GM23338 (cell line): ENCODE results near the gene CDKN2AIP. TPM values are rescaled to one million over a fixed set of nuclear protein-coding genes. Genes with fewer than 3 reads are reported as not detected.

Source experiments
- ATAC-seq: fragments of 200-7000 bp; cut with Tn5 transposase; 3 replicates; pipeline ENCODE4 v1.9.1; 2020
- DNase-seq: peaks from one replicate; pipeline ENCODE4 v3.0.0-alpha.2; 2015; ENCODE audit warnings: low spot score
- H2AFZ ChIP-seq: fragments of 200-600 bp; sonication (generic); 2 replicates; pipeline ENCODE4 v1.8.0; 2016; ENCODE audit warnings: antibody characterized with exemption, mild to moderate bottlenecking, moderate library complexity
- H3F3A ChIP-seq: fragments of 200-600 bp; sonication (generic); replicated peaks from 2 replicates; pipeline ENCODE4 v1.8.0; 2017; ENCODE audit warnings: antibody characterized with exemption, mixed run types, low read depth
- H3K27ac ChIP-seq: fragments of 200-600 bp; sonication (generic); 2 replicates; pipeline ENCODE4 v1.6.1; 2016; ENCODE audit warnings: low read depth
- H3K27me3 ChIP-seq: fragments of 200-600 bp; sonication (generic); 2 replicates; pipeline ENCODE4 v1.8.0; 2016; ENCODE audit warnings: mild to moderate bottlenecking, mixed run types, moderate library complexity; ENCODE audit not compliant: insufficient read depth
- H3K36me3 ChIP-seq: fragments of 200-600 bp; sonication (generic); 2 replicates; pipeline ENCODE4 v1.8.0; 2016; ENCODE audit warnings: mild to moderate bottlenecking; ENCODE audit not compliant: insufficient read depth
- H3K4me1 ChIP-seq: fragments of 200-600 bp; sonication (generic); 2 replicates; pipeline ENCODE4 v1.8.0; 2016; ENCODE audit warnings: mild to moderate bottlenecking, moderate library complexity; ENCODE audit not compliant: insufficient read depth
- H3K4me2 ChIP-seq: fragments of 200-600 bp; sonication (generic); 2 replicates; pipeline ENCODE4 v1.7.1; 2017; ENCODE audit warnings: mixed run types
- H3K4me3 ChIP-seq: fragments of 200-600 bp; sonication (generic); 2 replicates; pipeline ENCODE4 v1.6.1; 2016; ENCODE audit warnings: mixed run types
- H3K79me2 ChIP-seq: fragments of 200-600 bp; sonication (generic); replicated peaks from 2 replicates; pipeline ENCODE4 v1.8.0; 2017; ENCODE audit warnings: mild to moderate bottlenecking; ENCODE audit not compliant: insufficient read depth
- H3K9me2 ChIP-seq: fragments of 200-600 bp; sonication (generic); 2 replicates; pipeline ENCODE4 v1.8.0; 2017; ENCODE audit not compliant: insufficient read depth
- H4K20me1 ChIP-seq: fragments of 200-600 bp; sonication (generic); replicated peaks from 2 replicates; pipeline ENCODE4 v1.8.0; 2017; ENCODE audit warnings: mild to moderate bottlenecking; ENCODE audit not compliant: insufficient read depth
- H3K27ac Mint-ChIP-seq: 2 replicates; pipeline ENCODE4 v1.8.0; 2020; ENCODE audit warnings: inconsistent platforms, mild to moderate bottlenecking, moderate library complexity, mixed read lengths
- H3K27me3 Mint-ChIP-seq: 3 replicates; pipeline ENCODE4 v1.8.0; 2022; ENCODE audit warnings: low read depth, mild to moderate bottlenecking, moderate library complexity, mixed read lengths, inconsistent platforms; ENCODE audit not compliant: insufficient read depth, poor library complexity
- H3K36me3 Mint-ChIP-seq: 3 replicates; pipeline ENCODE4 v1.8.0; 2021; ENCODE audit warnings: low read depth, mild to moderate bottlenecking, inconsistent platforms, moderate library complexity, mixed read lengths
- H3K4me1 Mint-ChIP-seq: 3 replicates; pipeline ENCODE4 v1.8.0; 2020; ENCODE audit warnings: mild to moderate bottlenecking, inconsistent platforms, mixed read lengths
- H3K4me3 Mint-ChIP-seq: 3 replicates; pipeline ENCODE4 v1.8.0; 2021; ENCODE audit warnings: moderate library complexity, mild to moderate bottlenecking, inconsistent platforms, mixed read lengths
- H3K9me3 Mint-ChIP-seq: 3 replicates; pipeline ENCODE4 v1.8.0; 2020; ENCODE audit warnings: moderate library complexity, mild to moderate bottlenecking, inconsistent platforms, mixed read lengths
- CREB1 ChIP-seq: fragments of 250-450 bp; sonication (Bioruptor Pico); IDR thresholded peaks from 2 replicates; pipeline ENCODE4 v1.5.0; 2020; ENCODE audit warnings: low read depth, mild to moderate bottlenecking, moderate library complexity
- JUNB ChIP-seq: IDR thresholded peaks from one replicate; pipeline ENCODE4 v1.6.1; 2016; ENCODE audit warnings: antibody characterized with exemption; ENCODE audit not compliant: unreplicated experiment
- NANOG ChIP-seq: IDR thresholded peaks from 2 replicates; pipeline ENCODE4 v1.6.1; 2016; ENCODE audit warnings: antibody characterized with exemption, borderline replicate concordance
- POLR2AphosphoS5 ChIP-seq: IDR thresholded peaks from 2 replicates; pipeline ENCODE4 v1.6.1; 2016; ENCODE audit warnings: antibody characterized with exemption, low read depth
- STAT1 ChIP-seq: IDR thresholded peaks from one replicate; pipeline ENCODE4 v1.6.1; 2016; ENCODE audit warnings: antibody characterized with exemption; ENCODE audit not compliant: unreplicated experiment
- ZNF114 ChIP-seq: fragments of 250-450 bp; sonication (Bioruptor Pico); IDR thresholded peaks from 2 replicates; pipeline ENCODE4 v1.5.0; 2020; ENCODE audit warnings: mild to moderate bottlenecking, moderate library complexity
- ZNF331 ChIP-seq: fragments of 250-450 bp; sonication (Bioruptor Pico); IDR thresholded peaks from 2 replicates; pipeline ENCODE4 v1.5.0; 2020; ENCODE audit warnings: low read depth, mild to moderate bottlenecking, moderate library complexity
- polyA plus RNA-seq: library from polyadenylated mRNA; unstranded; fragments of >200 nt; fragmentation: Nextera tagmentation; extraction: Ambion mirVana; gene quantifications from 2 replicates; pipeline ENCODE4 v1.2.1, GENCODE V29; 2016
- total RNA-seq: library from RNA; depleted of rRNA; stranded (reverse); fragments of >200 nt; shearing (Covaris generic); gene quantifications from 2 replicates; pipeline ENCODE4 v1.2.3, GENCODE V29; 2014
- TF ChIP-seq, protein P1 (sequence below): fragments of 250-450 bp; sonication (Bioruptor Pico); IDR thresholded peaks from 2 replicates; pipeline ENCODE4 v1.5.0; 2020; ENCODE audit warnings: mild to moderate bottlenecking, moderate library complexity
- TF ChIP-seq, protein P2 (sequence below), 2 experiments: fragments of 200-600 bp in 1 of 2; sonication (generic) in 1 of 2; conservative IDR thresholded peaks; 2 replicates each; pipeline versions ENCODE4 v1.5.1 to v1.6.1; 2016 to 2017; ENCODE audit warnings: antibody characterized with exemption in 2 of 2, low read depth in 2 of 2, mild to moderate bottlenecking in 2 of 2, moderate library complexity in 1 of 2
- TF ChIP-seq, protein P3 (sequence below): IDR thresholded peaks from 2 replicates; pipeline ENCODE4 v1.6.1; 2016; ENCODE audit warnings: antibody characterized with exemption
- TF ChIP-seq, protein P4 (sequence below): IDR thresholded peaks from one replicate; pipeline ENCODE4 v1.6.1; 2018; ENCODE audit warnings: antibody characterized with exemption; ENCODE audit not compliant: unreplicated experiment

CDKN2AIP gene
- total and polyA plus RNA-seq, 2 experiments from 2014 or later = 15.2 to 27.2 TPM

DNA sequence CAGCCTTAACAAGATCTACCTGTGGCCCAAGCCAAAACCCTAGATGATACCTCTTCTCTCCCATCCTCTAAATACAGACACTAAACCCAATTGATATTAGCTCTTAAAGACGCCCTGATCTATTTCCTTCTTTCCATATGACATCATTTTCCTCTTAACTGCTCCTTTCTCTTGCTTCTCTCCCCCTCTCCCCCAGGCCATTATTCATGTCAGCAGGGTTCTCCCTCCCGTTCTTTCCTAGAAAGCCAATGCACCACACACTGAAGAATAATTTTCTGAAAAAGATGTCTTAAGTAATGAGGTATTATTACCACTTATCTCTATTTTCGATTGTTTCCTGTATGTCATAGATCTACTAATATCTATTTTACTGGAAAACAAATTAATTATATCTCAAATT lies 50.7 kb downstream of the CDKN2AIP start:
- ATAC-seq (no peak), DNase-seq (no peak)
- Histone ChIP-seq H3K4me2 (no peak overlapping the region), H3K79me2 (no peaks in the 10 kb centered on the region), H3K27ac (no peak overlapping the region), H3K36me3 (no peaks in the 10 kb centered on the region; the same call in 1 of the 2 replicates), H2AFZ (no peak overlapping the region), H3K4me3 (no peak overlapping the region), H3K4me1 (no peaks in the 10 kb centered on the region), H4K20me1 (no peaks in the 10 kb centered on the region), H3K27me3 (no peaks in the 10 kb centered on the region), H3K9me2 (no peaks in the 10 kb centered on the region), H3F3A (no peaks in the 10 kb centered on the region)
- Mint-ChIP-seq H3K4me3 (no peak overlapping the region; the same call in 2 of the 3 replicates), H3K27me3 (no peaks in the 10 kb centered on the region), H3K36me3 (peaks cover 6% of the 10 kb centered on the region), H3K4me1 (peaks cover 11% of the 10 kb centered on the region), H3K27ac (no peak overlapping the region), H3K9me3 (no peaks in the 10 kb centered on the region; the same call in 2 of the 3 replicates)
- TF ChIP-seq, protein P1, sequence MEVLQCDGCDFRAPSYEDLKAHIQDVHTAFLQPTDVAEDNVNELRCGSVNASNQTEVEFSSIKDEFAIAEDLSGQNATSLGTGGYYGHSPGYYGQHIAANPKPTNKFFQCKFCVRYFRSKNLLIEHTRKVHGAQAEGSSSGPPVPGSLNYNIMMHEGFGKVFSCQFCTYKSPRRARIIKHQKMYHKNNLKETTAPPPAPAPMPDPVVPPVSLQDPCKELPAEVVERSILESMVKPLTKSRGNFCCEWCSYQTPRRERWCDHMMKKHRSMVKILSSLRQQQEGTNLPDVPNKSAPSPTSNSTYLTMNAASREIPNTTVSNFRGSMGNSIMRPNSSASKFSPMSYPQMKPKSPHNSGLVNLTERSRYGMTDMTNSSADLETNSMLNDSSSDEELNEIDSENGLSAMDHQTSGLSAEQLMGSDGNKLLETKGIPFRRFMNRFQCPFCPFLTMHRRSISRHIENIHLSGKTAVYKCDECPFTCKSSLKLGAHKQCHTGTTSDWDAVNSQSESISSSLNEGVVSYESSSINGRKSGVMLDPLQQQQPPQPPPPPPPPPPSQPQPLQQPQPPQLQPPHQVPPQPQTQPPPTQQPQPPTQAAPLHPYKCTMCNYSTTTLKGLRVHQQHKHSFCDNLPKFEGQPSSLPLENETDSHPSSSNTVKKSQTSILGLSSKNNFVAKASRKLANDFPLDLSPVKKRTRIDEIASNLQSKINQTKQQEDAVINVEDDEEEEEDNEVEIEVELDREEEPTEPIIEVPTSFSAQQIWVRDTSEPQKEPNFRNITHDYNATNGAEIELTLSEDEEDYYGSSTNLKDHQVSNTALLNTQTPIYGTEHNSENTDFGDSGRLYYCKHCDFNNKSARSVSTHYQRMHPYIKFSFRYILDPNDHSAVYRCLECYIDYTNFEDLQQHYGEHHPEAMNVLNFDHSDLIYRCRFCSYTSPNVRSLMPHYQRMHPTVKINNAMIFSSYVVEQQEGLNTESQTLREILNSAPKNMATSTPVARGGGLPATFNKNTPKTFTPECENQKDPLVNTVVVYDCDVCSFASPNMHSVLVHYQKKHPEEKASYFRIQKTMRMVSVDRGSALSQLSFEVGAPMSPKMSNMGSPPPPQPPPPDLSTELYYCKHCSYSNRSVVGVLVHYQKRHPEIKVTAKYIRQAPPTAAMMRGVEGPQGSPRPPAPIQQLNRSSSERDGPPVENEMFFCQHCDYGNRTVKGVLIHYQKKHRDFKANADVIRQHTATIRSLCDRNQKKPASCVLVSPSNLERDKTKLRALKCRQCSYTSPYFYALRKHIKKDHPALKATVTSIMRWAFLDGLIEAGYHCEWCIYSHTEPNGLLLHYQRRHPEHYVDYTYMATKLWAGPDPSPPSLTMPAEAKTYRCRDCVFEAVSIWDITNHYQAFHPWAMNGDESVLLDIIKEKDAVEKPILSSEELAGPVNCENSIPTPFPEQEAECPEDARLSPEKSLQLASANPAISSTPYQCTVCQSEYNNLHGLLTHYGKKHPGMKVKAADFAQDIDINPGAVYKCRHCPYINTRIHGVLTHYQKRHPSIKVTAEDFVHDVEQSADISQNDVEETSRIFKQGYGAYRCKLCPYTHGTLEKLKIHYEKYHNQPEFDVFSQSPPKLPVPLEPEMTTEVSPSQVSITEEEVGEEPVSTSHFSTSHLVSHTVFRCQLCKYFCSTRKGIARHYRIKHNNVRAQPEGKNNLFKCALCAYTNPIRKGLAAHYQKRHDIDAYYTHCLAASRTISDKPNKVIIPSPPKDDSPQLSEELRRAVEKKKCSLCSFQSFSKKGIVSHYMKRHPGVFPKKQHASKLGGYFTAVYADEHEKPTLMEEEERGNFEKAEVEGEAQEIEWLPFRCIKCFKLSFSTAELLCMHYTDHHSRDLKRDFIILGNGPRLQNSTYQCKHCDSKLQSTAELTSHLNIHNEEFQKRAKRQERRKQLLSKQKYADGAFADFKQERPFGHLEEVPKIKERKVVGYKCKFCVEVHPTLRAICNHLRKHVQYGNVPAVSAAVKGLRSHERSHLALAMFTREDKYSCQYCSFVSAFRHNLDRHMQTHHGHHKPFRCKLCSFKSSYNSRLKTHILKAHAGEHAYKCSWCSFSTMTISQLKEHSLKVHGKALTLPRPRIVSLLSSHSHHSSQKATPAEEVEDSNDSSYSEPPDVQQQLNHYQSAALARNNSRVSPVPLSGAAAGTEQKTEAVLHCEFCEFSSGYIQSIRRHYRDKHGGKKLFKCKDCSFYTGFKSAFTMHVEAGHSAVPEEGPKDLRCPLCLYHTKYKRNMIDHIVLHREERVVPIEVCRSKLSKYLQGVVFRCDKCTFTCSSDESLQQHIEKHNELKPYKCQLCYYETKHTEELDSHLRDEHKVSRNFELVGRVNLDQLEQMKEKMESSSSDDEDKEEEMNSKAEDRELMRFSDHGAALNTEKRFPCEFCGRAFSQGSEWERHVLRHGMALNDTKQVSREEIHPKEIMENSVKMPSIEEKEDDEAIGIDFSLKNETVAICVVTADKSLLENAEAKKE (CRISPR knock-in tag) = no peak
- TF ChIP-seq, protein P2, sequence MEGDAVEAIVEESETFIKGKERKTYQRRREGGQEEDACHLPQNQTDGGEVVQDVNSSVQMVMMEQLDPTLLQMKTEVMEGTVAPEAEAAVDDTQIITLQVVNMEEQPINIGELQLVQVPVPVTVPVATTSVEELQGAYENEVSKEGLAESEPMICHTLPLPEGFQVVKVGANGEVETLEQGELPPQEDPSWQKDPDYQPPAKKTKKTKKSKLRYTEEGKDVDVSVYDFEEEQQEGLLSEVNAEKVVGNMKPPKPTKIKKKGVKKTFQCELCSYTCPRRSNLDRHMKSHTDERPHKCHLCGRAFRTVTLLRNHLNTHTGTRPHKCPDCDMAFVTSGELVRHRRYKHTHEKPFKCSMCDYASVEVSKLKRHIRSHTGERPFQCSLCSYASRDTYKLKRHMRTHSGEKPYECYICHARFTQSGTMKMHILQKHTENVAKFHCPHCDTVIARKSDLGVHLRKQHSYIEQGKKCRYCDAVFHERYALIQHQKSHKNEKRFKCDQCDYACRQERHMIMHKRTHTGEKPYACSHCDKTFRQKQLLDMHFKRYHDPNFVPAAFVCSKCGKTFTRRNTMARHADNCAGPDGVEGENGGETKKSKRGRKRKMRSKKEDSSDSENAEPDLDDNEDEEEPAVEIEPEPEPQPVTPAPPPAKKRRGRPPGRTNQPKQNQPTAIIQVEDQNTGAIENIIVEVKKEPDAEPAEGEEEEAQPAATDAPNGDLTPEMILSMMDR (conservative IDR thresholded peaks at IDR 0.05; ENCODE audit: low read depth in 2 of 2) = no peak
- TF ChIP-seq NANOG (no peak), JUNB (no peak), ZNF114 (CRISPR knock-in tag) (no peak), STAT1 (no peak), CREB1 (CRISPR knock-in tag) (no peak), POLR2AphosphoS5 (no peak), ZNF331 (CRISPR knock-in tag) (no peak)
- TF ChIP-seq, protein P3, sequence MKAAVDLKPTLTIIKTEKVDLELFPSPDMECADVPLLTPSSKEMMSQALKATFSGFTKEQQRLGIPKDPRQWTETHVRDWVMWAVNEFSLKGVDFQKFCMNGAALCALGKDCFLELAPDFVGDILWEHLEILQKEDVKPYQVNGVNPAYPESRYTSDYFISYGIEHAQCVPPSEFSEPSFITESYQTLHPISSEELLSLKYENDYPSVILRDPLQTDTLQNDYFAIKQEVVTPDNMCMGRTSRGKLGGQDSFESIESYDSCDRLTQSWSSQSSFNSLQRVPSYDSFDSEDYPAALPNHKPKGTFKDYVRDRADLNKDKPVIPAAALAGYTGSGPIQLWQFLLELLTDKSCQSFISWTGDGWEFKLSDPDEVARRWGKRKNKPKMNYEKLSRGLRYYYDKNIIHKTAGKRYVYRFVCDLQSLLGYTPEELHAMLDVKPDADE = no peak
- TF ChIP-seq, protein P4, sequence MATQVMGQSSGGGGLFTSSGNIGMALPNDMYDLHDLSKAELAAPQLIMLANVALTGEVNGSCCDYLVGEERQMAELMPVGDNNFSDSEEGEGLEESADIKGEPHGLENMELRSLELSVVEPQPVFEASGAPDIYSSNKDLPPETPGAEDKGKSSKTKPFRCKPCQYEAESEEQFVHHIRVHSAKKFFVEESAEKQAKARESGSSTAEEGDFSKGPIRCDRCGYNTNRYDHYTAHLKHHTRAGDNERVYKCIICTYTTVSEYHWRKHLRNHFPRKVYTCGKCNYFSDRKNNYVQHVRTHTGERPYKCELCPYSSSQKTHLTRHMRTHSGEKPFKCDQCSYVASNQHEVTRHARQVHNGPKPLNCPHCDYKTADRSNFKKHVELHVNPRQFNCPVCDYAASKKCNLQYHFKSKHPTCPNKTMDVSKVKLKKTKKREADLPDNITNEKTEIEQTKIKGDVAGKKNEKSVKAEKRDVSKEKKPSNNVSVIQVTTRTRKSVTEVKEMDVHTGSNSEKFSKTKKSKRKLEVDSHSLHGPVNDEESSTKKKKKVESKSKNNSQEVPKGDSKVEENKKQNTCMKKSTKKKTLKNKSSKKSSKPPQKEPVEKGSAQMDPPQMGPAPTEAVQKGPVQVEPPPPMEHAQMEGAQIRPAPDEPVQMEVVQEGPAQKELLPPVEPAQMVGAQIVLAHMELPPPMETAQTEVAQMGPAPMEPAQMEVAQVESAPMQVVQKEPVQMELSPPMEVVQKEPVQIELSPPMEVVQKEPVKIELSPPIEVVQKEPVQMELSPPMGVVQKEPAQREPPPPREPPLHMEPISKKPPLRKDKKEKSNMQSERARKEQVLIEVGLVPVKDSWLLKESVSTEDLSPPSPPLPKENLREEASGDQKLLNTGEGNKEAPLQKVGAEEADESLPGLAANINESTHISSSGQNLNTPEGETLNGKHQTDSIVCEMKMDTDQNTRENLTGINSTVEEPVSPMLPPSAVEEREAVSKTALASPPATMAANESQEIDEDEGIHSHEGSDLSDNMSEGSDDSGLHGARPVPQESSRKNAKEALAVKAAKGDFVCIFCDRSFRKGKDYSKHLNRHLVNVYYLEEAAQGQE = no peak
